Transverse colon (tissue), 4 donors: ENCODE data around the gene CACNA1B. TPM values are rescaled to one million over a fixed set of nuclear protein-coding genes. Genes with fewer than 3 reads are reported as not detected.

Experiments used
- DNase-seq: peaks from one replicate; pipeline ENCODE4 v3.0.0-alpha.2; 2019
- H3K27ac ChIP-seq, 4 donors: fragments of 200-600 bp; sonication (generic); 2 replicates each; pipeline ENCODE4 v1.5.1; 2016 to 2018; ENCODE audit warnings: inconsistent platforms in 4 of 4
- H3K27me3 ChIP-seq: fragments of 200-600 bp; sonication (generic); 2 replicates; pipeline ENCODE4 v1.5.1; 2017; ENCODE audit warnings: inconsistent platforms
- H3K36me3 ChIP-seq, 4 donors: fragments of 200-600 bp; sonication (generic); 2 replicates each; pipeline ENCODE4 v1.5.1; 2017 to 2019; ENCODE audit warnings: inconsistent platforms in 4 of 4
- H3K4me1 ChIP-seq, 4 donors: fragments of 200-600 bp; sonication (generic); 2 replicates each; pipeline ENCODE4 v1.5.1; 2017 to 2020; ENCODE audit warnings: inconsistent platforms in 4 of 4
- H3K4me3 ChIP-seq, 4 donors: fragments of 200-600 bp; sonication (generic); 1 replicate in 1 of 4; 2 replicates in 3 of 4; pipeline versions ENCODE4 v1.5.1 to v1.6.1; 2017 to 2019; ENCODE audit warnings: inconsistent platforms in 4 of 4
- H3K9me3 ChIP-seq, 2 donors: fragments of 200-600 bp; sonication (generic); 2 replicates each; pipeline ENCODE4 v1.5.1; 2017 to 2019; ENCODE audit warnings: inconsistent platforms in 2 of 2
- CTCF ChIP-seq, 5 experiments: fragments of 200-600 bp in 3 of 5; fragments of 450-650 bp in 2 of 5; sonication (generic) in 3 of 5; IDR thresholded peaks; 1 replicate in 2 of 5; 2 replicates in 3 of 5; pipeline ENCODE4 v1.5.1; 2016 to 2017; ENCODE audit warnings: antibody characterized with exemption in 5 of 5, inconsistent platforms in 3 of 5, mild to moderate bottlenecking in 2 of 5, moderate library complexity in 1 of 5
- EP300 ChIP-seq: sonication (generic); formaldehyde crosslinking; IDR thresholded peaks from one replicate; pipeline ENCODE4 v1.6.1; 2017; ENCODE audit warnings: antibody characterized with exemption, low read depth
- POLR2A ChIP-seq: fragments of 450-650 bp; IDR thresholded peaks from one replicate; pipeline ENCODE4 v1.6.1; 2016; ENCODE audit warnings: antibody characterized with exemption, mild to moderate bottlenecking, moderate library complexity
- POLR2AphosphoS5 ChIP-seq, 3 donors: sonication (generic); formaldehyde crosslinking; IDR thresholded peaks; one replicate each; pipeline ENCODE4 v1.6.1; 2016; ENCODE audit warnings: antibody characterized with exemption in 3 of 3
- WGBS, 2 donors: methylation state at CpG; one replicate each; pipeline ENCODE4 v1.1.5; 2018; ENCODE audit warnings: low coverage in 1 of 2; 5-methylcytosine and 5-hydroxymethylcytosine counted together
- in situ Hi-C, 4 donors: fragments of 200-750 bp; cut with MboI; loops; one replicate each; pipeline versions ENCODE4 v1.15.0 to v1.15.1; 2017; ENCODE audit warnings: low sequenced_read_pairs in 3 of 4, low pct_ligation_motif_present in 1 of 4, low pct_unique_long_range_greater_than_20kb in 1 of 4
- intact Hi-C: fragments of 100-400 bp; cut with DNase I; formaldehyde crosslinking; loops from one replicate; pipeline ENCODE4 v1.15.1; 2023; ENCODE audit warnings: low total_unique reads
- total RNA-seq, 4 donors: library from RNA; depleted of rRNA; stranded (reverse); fragments of >200 nt; gene quantifications; one replicate each; pipeline ENCODE4 v1.1.0, GENCODE V29; 2016

CACNA1B gene
- total RNA-seq, 4 donors from 2014 or later = 0.27 to 0.40 (median 0.35) TPM

DNA sequence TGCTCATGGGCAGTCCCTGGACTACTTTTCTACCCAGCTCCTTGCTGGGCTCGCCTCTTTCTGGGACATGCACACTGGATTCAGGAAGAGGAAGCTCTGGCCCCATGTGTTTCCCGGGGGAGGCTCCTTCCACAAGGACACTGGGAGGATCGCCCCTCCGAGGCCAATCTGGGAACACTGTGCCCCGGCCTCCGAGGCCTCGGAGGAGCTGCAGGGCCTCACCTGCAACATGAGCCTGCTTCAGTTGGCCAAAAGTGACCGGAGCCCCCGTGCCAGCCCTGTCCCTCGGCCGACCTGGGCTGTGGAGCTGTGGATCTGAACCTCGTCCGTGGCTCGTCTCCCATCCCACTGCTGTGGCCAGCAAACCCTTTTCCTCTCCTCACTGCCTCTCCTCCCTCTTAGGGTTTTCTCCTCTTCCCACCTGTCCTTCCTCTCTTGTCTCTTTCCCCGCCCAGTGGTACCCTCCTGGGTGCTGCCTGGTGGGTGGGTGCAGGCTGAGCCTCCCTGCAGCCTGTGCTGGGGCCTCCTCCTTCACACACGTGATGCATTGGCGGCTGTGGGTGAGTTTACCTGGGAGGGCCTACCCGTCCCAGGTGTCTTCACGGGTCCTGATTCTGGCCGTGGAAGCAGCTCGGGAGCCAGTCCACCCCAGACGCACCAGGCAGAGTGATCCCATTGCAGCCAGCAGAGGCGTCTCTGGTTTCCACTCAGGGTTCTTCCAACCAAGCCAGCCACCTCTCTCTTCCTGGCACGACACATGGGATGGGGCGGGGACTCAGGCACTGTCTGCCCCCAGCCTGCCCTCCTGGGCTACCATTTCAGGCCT lies 241.8 kb downstream of the CACNA1B start:
- Histone ChIP-seq H3K27ac (no peak overlapping the region), H3K4me3 (no peak overlapping the region), H3K4me1 (no peaks in the 10 kb centered on the region), H3K27me3 (no peaks in the 10 kb centered on the region), H3K9me3 (no peaks in the 10 kb centered on the region), H3K36me3 (no peaks in the 10 kb centered on the region)
- in situ Hi-C loops (no loop called here), intact Hi-C loops (no loop called here)
- 77% methylated on average over 25 of the region's 25 CpGs; no CpG with 5 or more reads in 1 of the 2 donors for WGBS, 2 donors
- TF ChIP-seq EP300 (no peak), POLR2AphosphoS5 (IDR thresholded peaks at IDR 0.05) (no peak), CTCF (IDR thresholded peaks at IDR 0.05) (no peak), POLR2A (no peak)
- no peak for DNase-seq

- in situ Hi-C loops (no loop called here), intact Hi-C loops (no loop called here)
- H3K4me1 ChIP-seq = no peaks in the 10 kb centered on the region
- DNase-seq = no peak
- WGBS, 2 donors = 92% methylated on average over 22 of the region's 23 CpGs; no CpG with 5 or more reads in 1 of the 2 donors
- H3K4me3 ChIP-seq = no peak overlapping the region
- TF ChIP-seq POLR2AphosphoS5 (IDR thresholded peaks at IDR 0.05) = no peak
- TF ChIP-seq POLR2A = no peak
- TF ChIP-seq CTCF (IDR thresholded peaks at IDR 0.05) = no peak
- TF ChIP-seq EP300 = no peak
- H3K27ac ChIP-seq = no peak overlapping the region
- H3K36me3 ChIP-seq = no peaks in the 10 kb centered on the region
- H3K9me3 ChIP-seq = no peaks in the 10 kb centered on the region
- H3K27me3 ChIP-seq = no peaks in the 10 kb centered on the region
Measured at GRCh38 chr9:138120072-138120471, 242.5 kb downstream of the CACNA1B start.

DNA sequence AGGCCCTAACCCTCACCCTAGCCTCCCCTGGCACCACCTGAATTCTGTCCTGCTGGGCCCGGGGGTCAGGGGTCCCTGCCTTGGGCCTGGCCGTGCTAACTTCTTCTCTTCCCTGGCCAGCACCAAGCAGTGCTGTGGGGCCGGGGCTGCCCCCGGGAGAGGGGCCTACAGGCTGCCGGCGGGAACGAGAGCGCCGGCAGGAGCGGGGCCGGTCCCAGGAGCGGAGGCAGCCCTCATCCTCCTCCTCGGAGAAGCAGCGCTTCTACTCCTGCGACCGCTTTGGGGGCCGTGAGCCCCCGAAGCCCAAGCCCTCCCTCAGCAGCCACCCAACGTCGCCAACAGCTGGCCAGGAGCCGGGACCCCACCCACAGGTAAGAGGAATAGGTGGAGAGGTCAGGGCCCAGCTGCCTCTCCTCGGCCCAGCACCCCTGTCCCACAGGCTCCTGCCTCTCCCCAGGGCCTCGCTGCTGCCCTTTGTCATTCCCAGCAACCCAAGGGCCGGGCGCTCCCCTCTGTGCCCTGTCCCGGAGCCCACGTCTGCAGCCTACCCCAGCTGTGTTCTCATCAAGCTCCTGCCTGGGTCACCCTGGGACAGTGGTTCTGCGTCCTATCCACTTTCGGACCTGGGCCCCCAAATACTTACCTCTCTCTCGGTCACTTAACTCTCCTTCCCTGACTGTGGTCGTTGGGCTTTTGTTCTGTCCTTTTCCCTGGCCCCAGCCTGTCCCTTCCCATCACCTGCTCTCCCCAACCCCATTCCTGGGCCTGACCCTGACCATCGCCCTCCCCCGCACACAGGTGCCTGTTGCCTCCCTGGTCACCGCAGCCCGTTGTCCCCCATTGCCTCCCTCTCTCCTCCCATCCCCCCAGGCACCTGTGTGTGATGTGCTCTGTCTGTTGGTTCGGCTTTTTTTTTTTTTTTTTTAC lies 243.2 kb downstream of the CACNA1B start:
- no peak for TF ChIP-seq POLR2A
- TF ChIP-seq POLR2AphosphoS5 (IDR thresholded peaks at IDR 0.05) = no peak
- TF ChIP-seq EP300 = no peak
- TF ChIP-seq CTCF (IDR thresholded peaks at IDR 0.05) = no peak
- 76 to 90% methylated on average over 9 to 36 of the region's 36 CpGs for WGBS, 2 donors
- intact Hi-C loops (no loop called here), in situ Hi-C loops (no loop called here)
- no peak overlapping the region for H3K27ac ChIP-seq
- no peaks in the 10 kb centered on the region for H3K9me3 ChIP-seq
- DNase-seq = no peak
- no peak overlapping the region for H3K4me3 ChIP-seq
- H3K4me1 ChIP-seq = no peaks in the 10 kb centered on the region
- no peaks in the 10 kb centered on the region for H3K36me3 ChIP-seq
- no peaks in the 10 kb centered on the region for H3K27me3 ChIP-seq

- no peak for TF ChIP-seq EP300
- TF ChIP-seq CTCF (IDR thresholded peaks at IDR 0.05) = no peak
- TF ChIP-seq POLR2A = no peak
- no peak for TF ChIP-seq POLR2AphosphoS5 (IDR thresholded peaks at IDR 0.05)
- intact Hi-C loops = no loop called here
- WGBS, 2 donors = 91% methylated on average over 31 of the region's 32 CpGs; no CpG with 5 or more reads in 1 of the 2 donors
Measured at GRCh38 chr9:138121438-138122050, 244.0 kb downstream of the CACNA1B start.

More at GRCh38 chr9:138121438-138122050, 244.0 kb downstream of the CACNA1B start:
- H3K27ac ChIP-seq = no peak overlapping the region
- H3K27me3 ChIP-seq = no peaks in the 10 kb centered on the region
- no peaks in the 10 kb centered on the region for H3K9me3 ChIP-seq
- in situ Hi-C loops = no loop called here
- H3K4me1 ChIP-seq = no peaks in the 10 kb centered on the region
- no peaks in the 10 kb centered on the region for H3K36me3 ChIP-seq
- no peak for DNase-seq
- H3K4me3 ChIP-seq = no peak overlapping the region
